Subcutaneous abdominal adipose tissue (tissue), 5 donors: ENCODE data around the gene TMEM114.
"Not testable (repeated sequence)": the region's sequence is repeated elsewhere in the genome, so short reads cannot be mapped to it uniquely, and the experiment has no call there.

Experiments
- H3K27ac ChIP-seq: one replicate; pipeline ENCODE4 v1.7.0; 2013; ENCODE audit warnings: low read depth, mild to moderate bottlenecking, inconsistent platforms, low read length, moderate library complexity
- H3K27me3 ChIP-seq, 5 donors: one replicate each; pipeline ENCODE4 v1.7.0; 2013; ENCODE audit warnings: low read length in 5 of 5, inconsistent platforms in 1 of 5; ENCODE audit not compliant: control insufficient read depth in 5 of 5, insufficient read depth in 4 of 5
- H3K36me3 ChIP-seq, 5 donors: one replicate each; pipeline ENCODE4 v1.7.0; 2013; ENCODE audit warnings: low read length in 5 of 5; ENCODE audit not compliant: control insufficient read depth in 5 of 5, insufficient read depth in 5 of 5
- H3K4me1 ChIP-seq, 5 donors: one replicate each; pipeline ENCODE4 v1.7.0; 2013; ENCODE audit warnings: low read length in 5 of 5, mild to moderate bottlenecking in 3 of 5, moderate library complexity in 1 of 5; ENCODE audit not compliant: control insufficient read depth in 5 of 5, insufficient read depth in 5 of 5
- H3K4me3 ChIP-seq, 5 donors: one replicate each; pipeline ENCODE4 v1.7.0; 2013; ENCODE audit warnings: low read length in 5 of 5, low read depth in 1 of 5
- H3K9ac ChIP-seq, 5 donors: one replicate each; pipeline ENCODE4 v1.7.0; 2013; ENCODE audit warnings: low read length in 5 of 5, mild to moderate bottlenecking in 4 of 5, moderate library complexity in 3 of 5
- H3K9me3 ChIP-seq, 5 donors: one replicate each; pipeline ENCODE4 v1.7.0; 2013; ENCODE audit warnings: low read length in 5 of 5; ENCODE audit not compliant: control insufficient read depth in 5 of 5
- donor health status: healthy.
- donor health status: healthy.
- donor health status: healthy.
- donor health status: healthy.
- donor health status: healthy.

The TMEM114 gene

DNA sequence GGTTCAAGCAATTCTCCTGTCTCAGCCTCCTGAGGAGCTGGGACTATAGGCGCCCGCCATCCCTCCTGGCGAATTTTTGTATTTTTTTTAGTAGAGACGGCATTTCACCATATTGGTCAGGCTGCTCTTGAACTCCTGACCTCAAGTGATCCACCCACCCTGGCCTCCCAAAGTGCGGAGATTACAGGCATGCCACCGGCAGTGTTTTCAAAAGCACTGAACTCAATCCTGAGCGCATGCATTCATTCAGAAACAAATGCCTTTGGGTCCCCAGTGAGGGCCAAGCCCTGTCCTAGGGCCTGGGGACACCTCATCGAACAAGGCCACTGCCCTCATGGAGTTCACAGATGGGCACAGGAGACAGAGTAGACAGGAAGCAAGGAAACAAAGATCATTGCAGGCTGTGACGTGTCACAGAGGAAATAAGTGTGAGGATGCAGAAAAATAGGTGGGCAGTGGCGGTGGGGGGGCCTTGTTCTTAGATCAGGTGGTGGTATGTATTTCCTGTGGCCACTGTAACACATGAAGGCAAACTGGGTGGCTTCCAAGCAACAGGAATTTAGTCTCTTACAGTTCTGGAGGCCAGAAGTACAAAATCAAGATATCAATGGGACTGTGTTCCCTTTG is 12.5 kb downstream of the TMEM114 start:
- Histone ChIP-seq H3K27me3 (peaks cover 5 to 16% (median 6%) of the 10 kb centered on the region in 5 donors), H3K36me3 (no peaks in the 10 kb centered on the region), H3K27ac (no peak overlapping the region), H3K4me3 (no peak overlapping the region), H3K9ac (no peak overlapping the region), H3K9me3 (no peaks in the 10 kb centered on the region), H3K4me1 (peaks cover 0 to 12% (median 0%) of the 10 kb centered on the region in 5 donors)

DNA sequence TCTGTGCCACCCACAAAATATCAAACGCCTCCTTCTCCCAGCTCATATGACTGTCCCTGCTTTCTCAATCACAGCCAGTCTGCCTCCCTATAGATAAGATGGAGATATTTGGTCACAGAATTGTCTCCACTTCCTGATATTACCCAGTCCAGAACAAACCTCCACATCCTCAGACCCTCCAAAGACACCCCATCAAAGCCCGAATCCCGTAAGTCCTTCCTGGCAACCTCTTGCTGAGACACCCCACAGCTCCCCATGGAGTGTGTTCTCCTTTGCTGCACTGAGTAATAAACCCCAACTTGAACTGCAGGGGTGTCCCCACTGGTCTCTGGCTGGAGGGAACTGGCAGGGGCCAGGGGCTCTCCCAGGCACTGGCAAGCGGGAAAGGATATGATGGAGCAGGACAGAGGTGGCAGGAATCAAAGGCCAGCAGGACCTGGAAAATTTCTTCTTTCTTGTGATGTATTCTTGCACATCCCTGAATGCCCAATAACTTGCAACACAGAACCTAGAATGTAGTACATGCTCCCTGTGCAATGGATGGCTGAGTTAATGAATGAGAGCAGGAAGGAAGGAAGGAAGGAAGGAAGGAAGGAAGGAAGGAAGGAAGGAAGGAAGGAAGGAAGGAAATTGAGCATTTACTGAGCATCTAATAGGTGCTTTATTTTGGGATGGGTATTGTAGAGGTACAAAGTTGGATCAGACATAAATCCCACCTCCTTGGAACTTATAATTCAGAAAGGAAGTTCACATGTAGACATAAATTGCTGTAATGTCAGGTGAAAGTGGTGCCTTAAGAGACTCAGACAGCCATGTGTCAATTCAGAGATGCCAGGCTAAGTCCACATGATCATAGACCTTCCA is 13.9 kb downstream of the TMEM114 start:
- no peak overlapping the region for H3K27ac ChIP-seq
- no peak overlapping the region for H3K9ac ChIP-seq
- no peaks in the 10 kb centered on the region for H3K36me3 ChIP-seq
- H3K9me3 ChIP-seq = no peaks in the 10 kb centered on the region
- H3K4me1 ChIP-seq = no peaks in the 10 kb centered on the region
- H3K27me3 ChIP-seq = peaks cover 5 to 21% (median 10%) of the 10 kb centered on the region in 5 donors
- H3K4me3 ChIP-seq = no peak overlapping the region

DNA sequence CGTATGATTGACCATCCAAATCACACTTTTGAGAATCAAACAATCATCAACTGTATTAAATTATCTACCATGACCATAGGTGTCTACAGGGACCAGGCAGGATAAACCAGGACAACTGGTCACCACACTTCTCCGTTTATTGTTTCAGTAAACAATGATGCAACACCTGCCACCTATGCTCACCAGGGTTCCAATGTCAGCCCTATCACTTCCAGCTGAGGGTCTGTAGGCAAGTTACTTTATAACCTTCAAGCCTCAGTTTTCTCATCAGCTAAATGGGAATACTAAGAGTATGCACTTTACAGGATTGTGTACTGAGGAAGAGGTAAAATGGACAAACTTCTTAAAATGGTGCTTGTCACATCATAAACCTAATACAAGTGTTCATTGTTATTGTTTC is 14.9 kb downstream of the TMEM114 start:
- H3K9ac ChIP-seq = no peak overlapping the region
- H3K4me3 ChIP-seq = no peak overlapping the region
- H3K27ac ChIP-seq = no peak overlapping the region
- no peaks in the 10 kb centered on the region for H3K36me3 ChIP-seq
- H3K9me3 ChIP-seq = no peaks in the 10 kb centered on the region
- no peaks in the 10 kb centered on the region for H3K4me1 ChIP-seq
- peaks cover 6 to 21% (median 10%) of the 10 kb centered on the region in 5 donors for H3K27me3 ChIP-seq

GRCh38 chr16:8572919-8573724 is 17.2 kb downstream of the TMEM114 start:
- no peaks in the 10 kb centered on the region for H3K9me3 ChIP-seq
- H3K36me3 ChIP-seq = no peaks in the 10 kb centered on the region
- H3K27ac ChIP-seq = no peak overlapping the region
- H3K27me3 ChIP-seq = peaks cover 10 to 28% (median 17%) of the 10 kb centered on the region in 5 donors
- H3K4me3 ChIP-seq = no peak overlapping the region
- no peak overlapping the region for H3K9ac ChIP-seq
- no peaks in the 10 kb centered on the region for H3K4me1 ChIP-seq

- Histone ChIP-seq H3K27ac (no peak overlapping the region), H3K9ac (no peak overlapping the region), H3K4me3 (no peak overlapping the region), H3K4me1 (peaks cover 0 to 5% (median 0%) of the 10 kb centered on the region in 5 donors), H3K9me3 (no peaks in the 10 kb centered on the region), H3K36me3 (no peaks in the 10 kb centered on the region), H3K27me3 (peaks cover 10 to 28% (median 17%) of the 10 kb centered on the region in 5 donors)
Measured at GRCh38 chr16:8572063-8572918, 18.0 kb downstream of the TMEM114 start.

- Histone ChIP-seq H3K9me3 (no peaks in the 10 kb centered on the region), H3K4me3 (no peak overlapping the region), H3K9ac (no peak overlapping the region), H3K27ac (no peak overlapping the region), H3K27me3 (peaks cover 10 to 26% (median 17%) of the 10 kb centered on the region in 5 donors), H3K4me1 (peaks cover 0 to 5% (median 0%) of the 10 kb centered on the region in 5 donors), H3K36me3 (no peaks in the 10 kb centered on the region)
Measured at GRCh38 chr16:8571061-8571596, 19.2 kb downstream of the TMEM114 start.

DNA sequence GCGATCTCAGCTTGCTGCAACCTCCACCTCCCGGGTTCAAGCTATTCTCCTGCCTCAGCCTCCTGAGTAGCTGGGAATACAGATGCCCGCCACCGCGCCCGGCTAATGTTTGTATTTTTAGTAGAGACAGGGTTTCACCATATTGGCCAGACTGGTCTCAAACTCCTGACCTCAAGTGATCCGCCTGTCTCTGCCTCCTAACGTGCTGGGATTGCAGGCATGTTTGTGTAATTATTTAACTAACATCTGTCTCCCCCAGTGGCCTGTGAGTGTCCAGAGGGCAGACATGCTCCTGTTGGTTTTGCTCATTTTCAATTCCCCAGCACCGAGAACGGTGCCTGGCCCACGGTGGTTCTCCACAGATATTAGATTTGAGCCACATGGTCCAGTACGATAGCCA is 19.9 kb downstream of the TMEM114 start:
- peaks cover 8 to 21% (median 15%) of the 10 kb centered on the region in 5 donors for H3K27me3 ChIP-seq
- not testable (repeated sequence) for H3K27ac ChIP-seq, H3K9ac ChIP-seq

GRCh38 chr16:8569650-8570346 is 20.5 kb downstream of the TMEM114 start:
- H3K9ac ChIP-seq = no peak overlapping the region
- no peak overlapping the region for H3K27ac ChIP-seq
- H3K27me3 ChIP-seq = peaks cover 4 to 21% (median 12%) of the 10 kb centered on the region in 5 donors

More for the DNA sequence above, 19.9 kb downstream of the TMEM114 start:
- not testable (repeated sequence) for H3K4me1 ChIP-seq, H3K9me3 ChIP-seq, H3K4me3 ChIP-seq, H3K36me3 ChIP-seq

DNA sequence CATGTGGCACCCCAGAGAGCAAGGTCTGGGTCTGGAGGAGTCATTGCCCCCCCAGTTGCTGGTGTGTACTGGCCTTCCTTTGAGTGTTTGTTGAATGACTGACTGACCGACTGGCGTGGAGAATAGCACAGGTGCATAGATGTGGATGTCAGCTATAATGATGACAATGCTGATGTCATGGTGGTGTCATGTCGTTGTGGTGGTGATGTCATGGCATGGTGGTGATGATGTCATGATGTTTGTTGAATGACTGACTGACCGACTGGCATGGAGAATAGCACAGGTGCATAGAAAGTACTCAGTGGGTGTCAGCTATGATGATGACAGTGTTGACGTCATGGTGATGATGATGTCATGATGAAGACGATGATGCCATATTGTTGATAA is 22.1 kb downstream of the TMEM114 start:
- no peaks in the 10 kb centered on the region for H3K9me3 ChIP-seq
- no peak overlapping the region for H3K27ac ChIP-seq
- no peak overlapping the region for H3K9ac ChIP-seq
- H3K4me3 ChIP-seq = no peak overlapping the region
- H3K4me1 ChIP-seq = peaks cover 0 to 5% (median 0%) of the 10 kb centered on the region in 5 donors
- peaks cover 4 to 21% (median 12%) of the 10 kb centered on the region in 5 donors for H3K27me3 ChIP-seq
- no peaks in the 10 kb centered on the region for H3K36me3 ChIP-seq

More at GRCh38 chr16:8569650-8570346, 20.5 kb downstream of the TMEM114 start:
- Histone ChIP-seq H3K9me3 (no peaks in the 10 kb centered on the region), H3K4me3 (no peak overlapping the region), H3K4me1 (peaks cover 0 to 5% (median 0%) of the 10 kb centered on the region in 5 donors), H3K36me3 (no peaks in the 10 kb centered on the region)
